Karpas-422 (cell line): Measurements from ENCODE around the gene PITPNM2. TPM values are rescaled to one million over a fixed set of nuclear protein-coding genes. Genes with fewer than 3 reads are reported as not detected.

Experiments used
- DNase-seq: peaks from one replicate; pipeline ENCODE4 v3.0.0-alpha.2; 2015
- H2AFZ ChIP-seq: fragments of 200-600 bp; sonication (generic); 2 replicates; pipeline ENCODE4 v1.6.1; 2014; ENCODE audit warnings: antibody characterized with exemption, low read length, mixed read lengths
- H3K27ac ChIP-seq: fragments of 200-600 bp; sonication (generic); 2 replicates; pipeline ENCODE4 v1.5.1; 2014; ENCODE audit warnings: mild to moderate bottlenecking, low read length, moderate library complexity
- H3K27me3 ChIP-seq: fragments of 200-600 bp; sonication (generic); 2 replicates; pipeline ENCODE4 v1.6.1; 2014; ENCODE audit warnings: low read length, mixed read lengths
- H3K36me3 ChIP-seq: fragments of 200-600 bp; sonication (generic); 2 replicates; pipeline ENCODE4 v1.6.1; 2014; ENCODE audit warnings: low read length, mixed read lengths; ENCODE audit not compliant: insufficient read depth
- H3K4me1 ChIP-seq: fragments of 200-600 bp; sonication (generic); 2 replicates; pipeline ENCODE4 v1.6.1; 2014; ENCODE audit warnings: mild to moderate bottlenecking, low read length, mixed read lengths
- H3K4me2 ChIP-seq: fragments of 200-600 bp; sonication (generic); 2 replicates; pipeline ENCODE4 v1.6.1; 2014; ENCODE audit warnings: low read length, low read depth, mild to moderate bottlenecking; ENCODE audit not compliant: poor library complexity, severe bottlenecking
- H3K4me3 ChIP-seq: fragments of 200-600 bp; sonication (generic); 2 replicates; pipeline ENCODE4 v1.5.1; 2014; ENCODE audit warnings: mild to moderate bottlenecking, antibody characterized with exemption, low read length, mixed read lengths
- H3K79me2 ChIP-seq: fragments of 200-600 bp; sonication (generic); 2 replicates; pipeline ENCODE4 v1.6.1; 2014; ENCODE audit warnings: mild to moderate bottlenecking, low read length, mixed read lengths
- H3K9ac ChIP-seq: fragments of 200-600 bp; sonication (generic); 2 replicates; pipeline ENCODE4 v1.6.0; 2014; ENCODE audit warnings: low read length
- H3K9me2 ChIP-seq: fragments of 200-600 bp; sonication (generic), shearing (Covaris generic); replicated peaks from 2 replicates; pipeline ENCODE4 v1.6.0; 2014; ENCODE audit warnings: mild to moderate bottlenecking, low read length, moderate library complexity; ENCODE audit not compliant: insufficient read depth
- H3K9me3 ChIP-seq: fragments of 300-700, 200-600 bp; sonication (generic); 2 replicates; pipeline ENCODE4 v1.6.1; 2014; ENCODE audit warnings: low read length, mixed read lengths
- H4K20me1 ChIP-seq: fragments of 200-600 bp; sonication (generic); 2 replicates; pipeline ENCODE4 v1.6.1; 2014; ENCODE audit warnings: mild to moderate bottlenecking, antibody characterized with exemption, low read length, low read depth; ENCODE audit not compliant: insufficient read depth
- total RNA-seq: library from RNA; depleted of rRNA; stranded (reverse); fragments of >200 nt; shearing (Covaris generic); gene quantifications from 2 replicates; pipeline ENCODE4 v1.2.3, GENCODE V29; 2014; ENCODE audit warnings: low replicate concordance

PITPNM2 gene
- total RNA-seq, 1 experiment from 2014 or later = 0.19 TPM

DNA sequence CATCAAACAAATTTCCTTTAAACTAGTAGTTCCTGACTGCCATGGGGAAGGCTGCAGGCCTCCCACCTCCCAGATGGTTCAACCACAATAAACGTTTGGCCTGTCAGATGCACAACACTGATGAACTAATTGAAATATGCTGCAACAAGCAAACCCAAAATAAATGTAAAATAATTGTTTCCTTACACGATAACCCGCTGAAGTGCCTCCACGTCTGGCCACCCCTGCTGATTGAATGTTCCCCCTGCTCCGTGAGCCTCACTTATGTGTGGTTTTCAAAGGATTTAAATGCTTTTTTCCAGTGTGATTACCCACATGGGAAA is 8.4 kb downstream of the PITPNM2 start:
- no peaks in the 10 kb centered on the region for H3K79me2 ChIP-seq
- no peaks in the 10 kb centered on the region for H3K9me3 ChIP-seq
- H3K27me3 ChIP-seq = no peaks in the 10 kb centered on the region
- no peak overlapping the region for H3K9ac ChIP-seq
- H4K20me1 ChIP-seq = no peaks in the 10 kb centered on the region
- no peak overlapping the region for H2AFZ ChIP-seq
- H3K4me2 ChIP-seq = no peak overlapping the region
- no peaks in the 10 kb centered on the region for H3K9me2 ChIP-seq
- DNase-seq = no peak
- no peak overlapping the region for H3K27ac ChIP-seq
- no peaks in the 10 kb centered on the region for H3K36me3 ChIP-seq
- peaks cover 7% of the 10 kb centered on the region for H3K4me1 ChIP-seq
- no peak overlapping the region for H3K4me3 ChIP-seq

DNA sequence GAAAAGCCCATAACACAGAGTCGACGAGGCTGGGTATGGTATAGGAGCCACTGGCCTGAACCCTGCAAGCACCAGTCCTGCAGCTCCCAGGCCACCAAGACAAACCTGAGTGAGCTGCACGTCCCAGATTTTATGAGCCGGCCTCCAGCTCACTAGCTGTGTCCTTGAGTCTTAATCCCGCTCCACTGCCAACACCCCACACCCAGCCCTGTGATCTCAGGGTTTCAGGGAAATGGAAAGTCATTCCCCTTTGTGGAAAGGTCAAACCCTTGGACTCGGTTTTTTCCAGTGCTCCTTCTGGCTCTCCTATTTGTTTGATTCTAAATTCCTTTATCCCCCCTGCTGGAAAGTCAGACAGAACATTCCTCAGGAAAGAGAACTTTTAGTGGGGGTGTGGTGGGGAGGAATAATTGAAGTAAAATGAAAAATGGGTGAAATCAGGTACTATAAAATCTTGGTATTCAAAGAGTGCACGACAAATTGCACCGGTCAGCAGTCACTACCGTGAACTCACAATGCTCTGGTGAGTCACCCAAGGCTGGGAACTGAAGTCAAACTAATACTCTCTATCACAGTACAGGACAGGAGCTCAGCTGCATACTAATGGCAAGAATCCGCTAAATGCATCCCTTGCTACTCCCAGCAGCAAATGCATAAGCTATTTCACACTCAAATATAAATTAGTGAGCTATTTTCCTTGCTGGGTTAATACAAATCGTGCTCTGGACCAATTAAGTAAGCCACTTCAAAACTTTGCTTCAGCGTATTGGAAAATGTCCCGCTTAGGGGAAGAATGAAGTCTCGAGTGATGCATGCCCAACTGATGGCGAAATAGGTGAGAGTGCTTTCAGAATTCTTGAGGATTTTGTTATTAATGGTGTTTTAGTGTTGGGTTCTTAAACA is 9.0 kb downstream of the PITPNM2 start:
- H3K9me2 ChIP-seq = no peaks in the 10 kb centered on the region
- no peak overlapping the region for H3K9ac ChIP-seq
- H3K36me3 ChIP-seq = no peaks in the 10 kb centered on the region
- peaks cover 7% of the 10 kb centered on the region for H3K4me1 ChIP-seq
- H3K79me2 ChIP-seq = no peaks in the 10 kb centered on the region
- no peaks in the 10 kb centered on the region for H3K27me3 ChIP-seq
- no peak overlapping the region for H2AFZ ChIP-seq
- H3K27ac ChIP-seq = no peak overlapping the region
- DNase-seq = no peak
- no peaks in the 10 kb centered on the region for H4K20me1 ChIP-seq
- no peak overlapping the region for H3K4me2 ChIP-seq
- H3K4me3 ChIP-seq = no peak overlapping the region
- H3K9me3 ChIP-seq = no peaks in the 10 kb centered on the region

DNA sequence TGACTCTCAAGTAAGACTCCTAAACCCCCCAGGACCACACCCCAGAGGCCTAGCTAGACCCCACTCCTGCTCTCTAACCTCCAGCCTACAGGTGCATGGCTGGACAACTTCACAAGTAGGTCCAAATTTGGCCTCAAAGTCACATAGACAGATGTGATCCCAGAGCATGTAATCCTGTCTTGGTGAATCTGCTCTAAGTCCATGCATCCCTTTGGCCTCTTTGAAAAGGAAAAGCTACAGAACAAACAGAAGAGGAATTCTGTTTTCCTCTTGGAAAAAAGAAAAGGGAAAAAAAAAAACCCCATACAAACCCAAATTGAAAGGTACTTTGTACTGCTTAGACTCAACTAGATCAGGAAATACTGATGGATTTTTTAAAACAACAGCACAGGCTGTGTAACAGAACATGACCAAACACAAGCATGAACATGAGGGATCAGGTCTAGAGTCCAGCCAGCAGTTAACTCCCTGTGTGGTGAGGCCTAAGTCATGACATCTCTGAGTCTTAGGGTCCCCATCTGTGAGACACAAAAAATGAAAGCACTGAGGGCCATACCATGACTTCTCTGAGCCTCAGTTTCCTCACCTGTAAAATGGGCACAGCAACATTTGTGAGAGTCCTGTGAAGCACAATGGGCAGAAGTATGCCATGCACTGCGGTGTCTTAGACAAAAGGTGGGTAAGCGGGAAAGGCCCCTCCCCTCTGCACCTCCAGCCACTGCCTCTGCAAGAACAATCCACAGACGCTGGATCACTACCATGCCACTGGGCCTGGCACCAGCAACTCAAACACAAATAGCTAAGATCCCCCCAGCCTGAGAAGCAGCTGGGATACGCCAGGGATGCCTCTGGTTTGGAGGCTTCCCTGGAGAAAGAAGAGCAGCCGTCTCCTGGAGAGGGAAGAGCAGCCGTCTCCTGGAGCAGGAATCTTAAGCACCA is 9.9 kb downstream of the PITPNM2 start:
- Histone ChIP-seq H3K4me1 (peaks cover 7% of the 10 kb centered on the region), H3K27ac (no peak overlapping the region), H4K20me1 (no peaks in the 10 kb centered on the region), H3K4me3 (no peak overlapping the region), H3K9me2 (no peaks in the 10 kb centered on the region), H3K9ac (no peak overlapping the region), H2AFZ (no peak overlapping the region), H3K36me3 (no peaks in the 10 kb centered on the region), H3K79me2 (no peaks in the 10 kb centered on the region), H3K27me3 (no peaks in the 10 kb centered on the region), H3K4me2 (no peak overlapping the region), H3K9me3 (no peaks in the 10 kb centered on the region)
- DNase-seq = no peak

GRCh38 chr12:123139926-123140675 is 10.8 kb downstream of the PITPNM2 start:
- no peak overlapping the region for H2AFZ ChIP-seq
- H3K27me3 ChIP-seq = no peaks in the 10 kb centered on the region
- peaks cover 7% of the 10 kb centered on the region for H3K4me1 ChIP-seq
- no peak for DNase-seq
- H3K9me3 ChIP-seq = no peaks in the 10 kb centered on the region
- no peaks in the 10 kb centered on the region for H3K79me2 ChIP-seq
- H3K27ac ChIP-seq = no peak overlapping the region
- H3K4me3 ChIP-seq = no peak overlapping the region
- H4K20me1 ChIP-seq = no peaks in the 10 kb centered on the region
- no peaks in the 10 kb centered on the region for H3K36me3 ChIP-seq
- H3K9me2 ChIP-seq = no peaks in the 10 kb centered on the region
- no peak overlapping the region for H3K4me2 ChIP-seq
- H3K9ac ChIP-seq = no peak overlapping the region

- H2AFZ ChIP-seq = no peak overlapping the region
- H3K9me2 ChIP-seq = no peaks in the 10 kb centered on the region
- H3K27ac ChIP-seq = no peak overlapping the region
- H3K4me1 ChIP-seq = peaks cover 9% of the 10 kb centered on the region
- no peak for DNase-seq
- no peaks in the 10 kb centered on the region for H4K20me1 ChIP-seq
- no peak overlapping the region for H3K4me3 ChIP-seq
- H3K27me3 ChIP-seq = no peaks in the 10 kb centered on the region
- no peaks in the 10 kb centered on the region for H3K9me3 ChIP-seq
- no peak overlapping the region for H3K9ac ChIP-seq
- no peaks in the 10 kb centered on the region for H3K79me2 ChIP-seq
- H3K36me3 ChIP-seq = no peaks in the 10 kb centered on the region
- no peak overlapping the region for H3K4me2 ChIP-seq
These were observed 15.2 kb downstream of the PITPNM2 start for GRCh38 chr12:123135688-123136087.

- no peaks in the 10 kb centered on the region for H3K9me3 ChIP-seq
- no peaks in the 10 kb centered on the region for H3K79me2 ChIP-seq
- no peak overlapping the region for H3K9ac ChIP-seq
- no peak overlapping the region for H3K4me2 ChIP-seq
- H2AFZ ChIP-seq = no peak overlapping the region
- no peak overlapping the region for H3K4me3 ChIP-seq
- no peak for DNase-seq
- no peaks in the 10 kb centered on the region for H3K27me3 ChIP-seq
- no peak overlapping the region for H3K27ac ChIP-seq
- peaks cover 13% of the 10 kb centered on the region for H3K4me1 ChIP-seq
- no peaks in the 10 kb centered on the region for H3K9me2 ChIP-seq
- H4K20me1 ChIP-seq = no peaks in the 10 kb centered on the region
- no peaks in the 10 kb centered on the region for H3K36me3 ChIP-seq
These were observed 16.1 kb downstream of the PITPNM2 start for GRCh38 chr12:123134826-123135225.

DNA sequence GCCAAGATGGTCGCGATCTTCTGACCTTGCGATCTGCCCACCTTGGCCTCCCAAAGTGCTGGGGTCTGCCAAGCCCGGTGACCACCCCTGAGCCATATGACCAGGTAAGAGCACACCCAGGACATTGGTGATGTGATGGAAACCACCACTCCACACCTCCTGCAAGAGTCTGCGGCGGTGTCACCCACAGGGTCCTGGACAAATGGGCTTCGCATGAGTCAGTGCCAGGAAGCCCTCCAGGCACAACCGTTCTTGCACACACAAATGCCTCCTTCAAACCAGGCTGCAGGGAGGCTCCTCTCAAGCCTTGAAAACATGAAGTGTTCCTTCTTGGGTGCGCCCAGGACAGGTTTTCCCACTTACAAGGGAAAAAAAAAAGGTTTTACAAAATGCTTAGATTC is 16.6 kb downstream of the PITPNM2 start:
- Histone ChIP-seq H3K9ac (no peak overlapping the region), H3K36me3 (no peaks in the 10 kb centered on the region), H3K27me3 (no peaks in the 10 kb centered on the region), H3K9me2 (no peaks in the 10 kb centered on the region), H3K27ac (no peak overlapping the region), H3K4me2 (no peak overlapping the region), H3K4me1 (peaks cover 16% of the 10 kb centered on the region), H3K79me2 (no peaks in the 10 kb centered on the region), H3K9me3 (no peaks in the 10 kb centered on the region), H3K4me3 (no peak overlapping the region), H4K20me1 (no peaks in the 10 kb centered on the region), H2AFZ (no peak overlapping the region)
- no peak for DNase-seq

DNA sequence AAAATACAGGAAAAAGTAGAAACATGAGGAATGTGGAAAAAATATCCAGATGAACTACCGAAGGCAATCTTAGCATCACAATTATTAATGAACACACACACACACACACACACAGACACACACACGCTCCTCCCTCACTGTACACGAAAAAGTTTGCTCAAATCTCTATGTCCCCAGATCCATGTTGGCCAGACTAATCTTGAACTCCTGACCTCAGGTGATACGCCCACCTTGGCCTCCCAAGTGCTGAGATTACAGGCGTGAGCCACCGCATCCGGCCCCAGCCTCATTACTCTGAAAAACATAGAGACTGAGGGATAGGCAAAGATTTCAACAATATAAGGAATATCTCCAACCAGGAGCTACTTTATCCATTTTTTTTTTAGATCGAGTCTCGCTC is 17.2 kb downstream of the PITPNM2 start:
- DNase-seq = no peak
- H3K9me2 ChIP-seq = no peaks in the 10 kb centered on the region
- H2AFZ ChIP-seq = no peak overlapping the region
- H3K27ac ChIP-seq = no peak overlapping the region
- peaks cover 16% of the 10 kb centered on the region for H3K4me1 ChIP-seq
- H3K36me3 ChIP-seq = no peaks in the 10 kb centered on the region
- no peak overlapping the region for H3K4me3 ChIP-seq
- no peak overlapping the region for H3K9ac ChIP-seq
- no peak overlapping the region for H3K4me2 ChIP-seq
- no peaks in the 10 kb centered on the region for H4K20me1 ChIP-seq
- H3K27me3 ChIP-seq = no peaks in the 10 kb centered on the region
- H3K79me2 ChIP-seq = no peaks in the 10 kb centered on the region
- no peaks in the 10 kb centered on the region for H3K9me3 ChIP-seq
